Pericardium fibroblast (primary cell): ENCODE measurements around the gene CMTR2. TPM values are rescaled to one million over a fixed set of nuclear protein-coding genes. Genes with fewer than 3 reads are reported as not detected.

Source experiments
- total RNA-seq: library from RNA; depleted of rRNA; stranded (reverse); fragments of >200 nt; gene quantifications from 2 replicates; pipeline ENCODE4 v1.2.3, GENCODE V29; 2015

Gene CMTR2
- 14.1 and 24.7 TPM in 2 replicates for total RNA-seq

GRCh38 chr16:71288890-71289731, at the start of gene CMTR2:
Gene CMTR2 (minus strand): TSS chr16:71289402. CDS start chr16:71285920, 3,482 bp downstream.

Other genes with a start within 250 kb of the CMTR2 start
- 3.1 TPM in 1 of 2 replicates, not detected in the other for gene HYDIN, start 58.7 kb downstream of the CMTR2 start, total RNA-seq
- 4.7 TPM in 1 of 2 replicates, not detected in the other for gene CALB2, start 69.3 kb upstream of the CMTR2 start, total RNA-seq
- not detected in 2 replicates for gene TLE7, start 152.7 kb upstream of the CMTR2 start, total RNA-seq
- gene ZNF23, start 172.8 kb upstream of the CMTR2 start, total RNA-seq = 5.5 and 6.4 TPM in 2 replicates
- 1.1 and 1.5 TPM in 2 replicates for gene ZNF19, start 199.9 kb upstream of the CMTR2 start, total RNA-seq
- not detected in 2 replicates for gene CHST4, start 237.0 kb upstream of the CMTR2 start, total RNA-seq